Measurements from ENCODE around the gene SUSD3.

Gene SUSD3

DNA sequence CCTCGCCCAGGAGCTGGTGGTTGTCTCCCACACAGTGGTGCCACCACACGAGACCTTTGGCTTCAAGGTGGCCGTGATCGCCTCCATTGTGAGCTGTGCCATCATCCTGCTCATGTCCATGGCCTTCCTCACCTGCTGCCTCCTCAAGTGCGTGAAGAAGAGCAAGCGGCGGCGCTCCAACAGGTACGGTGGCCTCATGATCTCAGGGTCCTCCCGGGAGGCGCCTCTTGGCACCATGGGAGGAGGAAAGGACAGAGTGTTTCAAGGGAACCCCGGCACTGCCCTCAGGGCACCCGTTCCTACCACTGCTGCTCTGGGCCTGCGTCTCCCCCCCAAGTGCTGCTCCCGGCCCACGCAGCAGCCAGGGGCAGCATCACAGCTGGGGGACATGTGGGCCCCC, 19.3 kb downstream of the SUSD3 start:
- no peak for DNase-seq

DNA sequence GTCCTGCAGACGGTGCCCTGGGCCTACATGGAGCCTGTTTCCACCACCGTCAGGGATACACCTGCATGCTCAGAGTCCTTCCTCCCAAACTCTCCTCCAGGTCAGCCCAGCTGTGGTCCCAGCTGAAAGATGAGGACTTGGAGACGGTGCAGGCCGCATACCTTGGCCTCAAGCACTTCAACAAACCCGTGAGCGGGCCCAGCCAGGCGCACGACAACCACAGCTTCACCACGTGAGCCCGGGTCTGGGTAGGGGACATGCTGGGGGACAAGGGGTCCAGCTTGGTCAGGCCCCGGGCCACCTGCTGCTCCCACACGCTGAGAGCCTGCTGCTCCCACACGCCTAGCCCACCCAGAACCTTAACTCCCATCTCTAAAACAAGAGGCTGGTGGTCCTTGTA, 20.9 kb downstream of the SUSD3 start:
- no peak for DNase-seq

DNA sequence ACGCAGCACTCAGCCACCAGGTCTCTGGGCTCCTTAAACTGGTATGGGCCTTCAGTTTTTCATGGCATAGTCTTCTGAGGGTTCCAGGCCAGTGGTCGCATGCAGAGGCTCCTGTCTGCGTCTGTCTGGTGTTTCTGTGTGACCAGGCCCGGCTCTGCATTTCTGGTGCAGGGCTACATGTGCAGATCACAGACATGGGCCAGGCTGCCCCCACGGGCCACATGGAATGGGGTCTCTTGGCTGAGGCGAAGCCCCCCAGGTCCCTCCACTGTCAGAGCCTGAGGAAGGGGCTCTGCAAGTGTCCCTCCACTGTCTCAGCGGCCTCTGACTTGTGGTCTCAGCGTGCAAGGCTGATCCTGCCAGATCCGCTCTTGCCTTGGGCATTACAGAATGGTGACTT, 21.9 kb downstream of the SUSD3 start:
- DNase-seq, result no peak

DNA sequence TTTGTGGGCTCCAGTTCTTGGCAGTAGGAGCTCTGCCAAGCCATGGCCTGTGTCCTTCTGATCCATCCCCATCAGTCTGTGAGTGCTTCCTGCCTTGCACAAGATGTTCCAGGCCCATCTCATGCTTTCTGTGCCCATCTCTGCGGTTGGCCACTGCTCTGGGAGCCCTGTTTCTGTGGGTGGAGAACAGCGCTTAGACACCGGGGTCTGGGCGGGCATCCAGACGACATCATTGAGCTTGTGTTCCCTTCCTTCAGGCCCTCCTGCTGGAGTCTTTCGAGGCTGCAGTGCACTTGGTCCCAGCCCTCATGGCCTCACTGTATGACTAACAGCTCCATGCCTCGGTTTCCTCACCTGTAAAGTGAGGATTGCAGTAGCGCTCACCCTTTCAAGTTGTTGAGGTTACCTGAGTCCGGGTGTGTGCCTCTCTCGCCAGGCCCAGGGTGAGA, 22.6 kb downstream of the SUSD3 start:
- DNase-seq, result no peak

DNA sequence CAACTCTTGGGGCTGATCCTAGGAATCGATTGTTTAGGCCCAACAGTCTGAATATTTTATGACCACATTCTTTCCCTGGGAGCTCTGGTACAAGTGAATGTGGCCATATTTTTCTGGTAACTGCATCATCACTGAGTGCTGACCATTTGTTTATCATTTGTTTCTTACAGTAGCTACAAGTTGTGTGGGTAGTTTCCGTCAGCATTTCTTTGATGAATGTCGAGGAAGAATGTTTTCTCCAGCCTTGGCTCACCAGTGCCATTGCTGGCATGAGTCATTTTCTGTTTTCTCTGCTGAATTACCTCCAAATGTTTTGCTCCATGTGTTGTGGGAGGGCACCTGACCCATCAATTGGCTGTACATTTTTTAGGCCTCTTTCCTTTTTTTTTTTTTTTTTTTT, 23.4 kb downstream of the SUSD3 start:
- no peak for DNase-seq

DNA sequence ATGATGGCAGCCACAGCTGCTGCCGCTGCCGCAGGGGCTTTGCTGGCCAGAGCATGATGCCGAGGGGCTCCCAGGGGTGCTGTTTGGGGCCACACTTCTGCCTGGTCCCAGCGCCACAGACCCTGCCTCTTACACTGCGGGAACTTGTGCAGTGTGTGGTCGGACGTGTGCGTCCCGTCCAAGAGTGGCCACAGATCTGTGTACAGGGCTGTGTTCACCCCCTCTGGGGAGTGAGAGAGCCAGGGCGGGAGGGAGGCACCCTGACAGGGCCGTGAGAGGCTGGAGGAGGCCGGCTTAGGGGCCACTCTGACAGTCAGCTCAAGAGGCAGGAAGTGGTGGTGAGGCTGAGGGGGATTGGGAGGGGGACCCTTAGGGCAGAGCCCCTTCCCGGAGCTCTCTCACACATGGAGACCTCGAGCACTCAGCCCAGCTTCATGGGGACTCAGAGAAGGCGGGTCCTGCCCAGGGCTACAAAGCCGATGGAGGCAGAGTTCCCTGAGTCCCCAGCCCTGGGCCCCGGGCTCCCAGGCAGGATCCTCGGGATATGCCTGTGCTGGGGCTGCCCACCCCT, 24.4 kb downstream of the SUSD3 start:
- DNase-seq, result peak; percentile 35

DNA sequence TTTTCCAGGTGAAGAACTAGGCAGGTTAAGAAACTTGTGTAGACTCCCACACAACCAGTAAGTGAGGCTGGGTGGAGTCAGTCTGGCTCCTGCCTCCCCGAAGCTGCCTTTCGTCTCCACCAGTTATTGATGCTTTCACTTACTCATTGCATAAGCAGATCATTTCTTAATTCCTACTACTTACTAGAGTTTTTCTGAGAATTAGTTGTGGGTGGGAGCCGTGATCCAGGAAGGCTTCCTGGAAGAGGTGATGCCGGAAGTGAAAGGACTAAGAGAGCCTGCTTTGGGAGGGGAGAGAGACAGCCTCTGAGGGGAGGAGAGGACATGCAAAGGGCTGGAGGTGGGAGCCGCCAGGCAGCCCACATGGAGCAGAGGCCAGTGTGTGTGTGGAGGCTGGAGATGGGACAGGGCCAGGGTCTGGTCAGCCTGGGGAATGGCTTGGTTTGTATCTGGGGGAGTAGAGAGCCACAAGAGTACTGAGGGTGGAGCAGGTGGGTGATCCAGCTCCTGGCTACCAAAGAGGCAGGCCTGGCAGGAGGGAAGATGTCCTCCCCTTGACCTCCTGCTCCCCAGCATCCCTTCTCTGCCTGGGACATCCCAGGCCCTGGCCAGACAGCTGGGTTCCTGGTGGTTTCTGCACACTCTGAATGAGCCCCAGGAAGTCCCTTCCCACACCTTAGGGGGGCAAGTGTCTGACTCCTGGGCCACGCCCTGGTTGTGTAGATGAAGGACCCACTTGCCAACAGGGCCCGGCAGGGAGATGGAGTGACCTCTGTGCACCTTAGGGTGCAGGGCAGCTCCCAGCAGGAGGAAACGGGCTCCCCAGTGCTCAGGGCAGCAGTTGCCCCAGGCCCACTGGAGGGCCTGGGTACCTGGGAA, 25.3 kb downstream of the SUSD3 start:
- DNase-seq, result peak; percentile 52

DNA sequence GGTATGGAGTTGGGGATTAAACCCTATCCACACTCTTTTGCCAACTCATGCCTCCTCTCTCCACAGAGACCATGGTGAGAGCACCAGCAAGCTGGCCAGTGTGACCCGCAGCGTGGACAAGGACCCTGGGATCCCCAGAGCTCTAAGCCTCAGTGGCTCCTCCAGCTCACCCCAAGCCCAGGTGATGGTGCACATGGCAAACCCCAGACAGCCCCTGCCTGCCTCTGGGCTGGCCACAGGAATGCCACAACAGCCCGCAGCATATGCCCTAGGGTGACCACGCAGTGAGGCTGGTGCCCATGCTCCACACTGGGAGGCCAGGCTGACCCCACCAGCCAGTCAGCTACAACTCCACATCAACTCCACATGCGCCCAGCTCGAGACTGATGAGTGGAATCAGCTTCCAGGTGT, 26.0 kb downstream of the SUSD3 start:
- DNase-seq, result no peak

DNA sequence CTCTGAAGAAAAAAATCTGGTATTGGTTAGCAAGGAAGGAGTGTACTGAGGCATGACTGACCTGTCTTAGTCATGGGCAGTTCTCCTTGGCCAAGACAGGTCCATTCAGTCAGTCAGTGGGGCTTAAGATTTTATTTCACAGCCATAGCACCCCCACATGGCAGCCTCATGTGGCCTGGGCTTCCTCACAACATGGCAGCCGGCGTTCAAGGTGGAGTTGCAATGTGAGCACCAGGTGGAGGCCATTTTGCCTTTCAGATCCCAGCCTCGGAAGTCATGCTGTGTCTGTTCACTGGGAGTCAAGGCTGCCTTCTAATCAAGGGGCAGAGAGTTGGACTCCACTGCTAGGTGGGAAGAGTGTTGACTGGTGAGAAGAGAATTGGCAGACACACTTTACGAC, 27.2 kb downstream of the SUSD3 start:
- no peak for DNase-seq

DNA sequence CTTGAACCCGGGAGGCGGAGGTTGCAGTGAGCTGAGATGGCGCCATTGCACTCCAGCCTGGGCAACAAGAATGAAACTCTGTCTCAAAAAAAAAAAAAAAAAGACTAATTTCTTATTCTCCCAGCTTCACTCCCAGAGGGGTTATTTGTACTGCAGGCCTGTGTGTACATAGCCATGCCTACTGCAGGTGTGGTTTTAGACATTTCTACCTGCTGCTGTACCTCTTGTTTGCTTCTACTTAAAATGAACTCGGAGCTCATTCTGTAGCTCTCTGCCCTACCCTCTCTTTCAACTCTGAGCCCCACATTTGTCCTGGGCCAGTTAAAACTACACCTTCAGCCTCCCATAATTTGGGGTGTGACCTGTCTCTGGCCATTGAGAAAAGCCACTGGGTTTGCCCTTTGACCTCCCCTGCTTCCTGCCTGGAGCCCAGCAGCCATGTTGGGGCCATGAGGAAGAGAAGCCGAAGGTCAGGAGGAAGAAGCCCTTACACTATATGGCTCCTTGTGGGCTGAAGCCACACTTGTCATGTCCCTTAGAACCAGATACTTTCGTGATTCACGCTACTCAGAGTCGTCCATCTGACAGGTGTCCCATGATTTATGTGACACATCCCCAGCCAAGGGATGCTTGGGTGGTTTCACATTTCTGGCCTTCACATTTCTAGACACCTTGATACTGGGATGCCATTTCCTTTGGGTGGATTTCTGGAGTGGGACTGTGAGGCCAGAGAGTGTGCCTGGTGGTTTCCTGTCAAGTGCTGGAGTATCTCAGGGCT, 28.1 kb downstream of the SUSD3 start:
- no peak for DNase-seq

DNA sequence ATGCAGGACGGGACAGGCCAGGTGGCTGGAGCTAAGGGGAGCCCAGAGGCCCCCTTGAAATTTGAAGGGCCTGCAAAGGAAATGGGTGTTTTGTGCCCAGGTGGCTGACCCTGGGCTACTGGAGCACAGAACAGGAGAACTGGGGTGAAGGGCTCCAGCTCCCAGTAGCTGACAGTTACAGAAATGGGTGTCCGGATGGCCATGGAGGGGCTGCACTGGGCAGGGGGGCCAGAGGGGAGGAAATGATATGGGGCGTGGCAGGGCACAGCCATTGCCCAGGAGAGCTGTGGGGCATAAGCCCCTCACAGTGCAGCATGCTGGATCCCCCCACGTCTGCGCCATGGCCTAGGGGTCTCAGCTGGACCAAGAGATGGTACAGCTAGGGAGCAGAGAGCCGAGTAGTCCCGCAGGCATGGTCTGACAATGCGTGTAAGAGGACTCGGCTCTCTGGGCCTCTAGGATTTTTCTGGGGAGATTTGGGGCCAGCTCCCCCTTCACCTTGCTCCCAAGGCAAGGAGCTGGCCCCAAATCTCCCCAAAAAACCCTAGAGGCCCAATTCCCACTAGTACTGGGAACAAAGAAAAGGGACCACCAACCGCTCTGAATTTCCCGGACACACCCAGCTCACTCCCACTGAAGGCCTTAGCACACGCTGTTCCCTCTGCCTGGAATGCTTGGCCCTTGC, 29.6 kb downstream of the SUSD3 start:
- no peak for DNase-seq

DNA sequence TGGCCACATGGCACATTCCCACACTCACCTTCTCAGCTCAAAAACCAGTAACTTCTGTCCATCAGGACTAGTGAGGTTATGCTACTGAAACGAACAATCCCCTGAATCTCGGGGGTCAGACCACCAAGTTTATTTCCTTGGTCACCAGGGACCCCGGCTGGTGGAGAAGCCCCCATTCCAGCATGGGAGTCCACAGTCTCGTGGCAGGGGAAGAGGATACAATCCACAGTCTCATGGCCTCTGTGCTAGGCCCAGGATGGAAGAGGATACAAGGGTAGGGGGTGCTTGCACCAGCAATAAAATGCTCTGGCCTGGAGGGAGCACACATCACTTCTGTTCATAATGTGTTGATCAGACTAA, 30.1 kb downstream of the SUSD3 start:
- no peak for DNase-seq

DNA sequence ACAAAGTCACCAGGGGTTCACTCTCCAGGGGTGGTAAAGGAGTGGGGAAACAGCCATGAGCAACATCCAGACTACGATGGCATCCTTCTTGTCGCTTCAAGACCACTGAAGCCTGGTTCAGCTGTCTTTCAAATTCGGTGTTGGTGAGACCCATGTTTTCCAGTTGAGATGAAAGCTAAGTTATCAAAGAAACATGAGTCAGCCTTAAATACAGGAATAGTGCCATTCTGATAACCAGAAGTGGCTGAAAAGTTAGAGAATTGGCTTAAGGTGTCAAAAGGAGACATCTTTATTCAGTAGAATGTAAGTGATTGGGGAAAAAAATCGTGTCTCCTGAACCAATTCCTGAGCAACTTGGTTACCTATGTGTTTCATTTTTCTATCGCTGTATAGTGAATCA, 30.5 kb downstream of the SUSD3 start:
- DNase-seq, result no peak

DNA sequence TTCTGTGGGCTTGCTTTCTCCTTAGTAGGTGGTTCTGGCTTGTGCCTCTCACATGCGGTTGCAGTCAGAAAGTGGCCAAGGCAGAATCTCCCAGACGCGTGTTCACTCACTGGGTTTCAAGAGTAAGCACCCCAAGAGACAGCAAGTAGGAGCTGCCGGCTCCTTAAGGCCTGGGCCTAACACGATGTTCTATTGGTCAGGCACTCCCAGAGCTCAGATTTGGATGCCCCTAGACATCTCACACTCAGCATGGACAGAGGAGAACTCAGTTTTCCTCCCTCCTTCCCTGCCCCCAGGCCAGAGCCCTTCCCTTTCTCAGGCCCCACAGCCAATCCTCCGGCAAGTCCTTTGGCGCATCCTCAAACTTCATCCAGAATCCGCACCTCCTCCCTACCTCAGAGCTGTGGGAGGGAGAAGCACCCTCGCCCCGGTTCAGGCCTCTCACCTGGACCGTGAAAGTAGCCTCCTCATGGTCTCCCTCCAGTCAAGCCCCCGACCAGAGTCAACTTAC, 31.0 kb downstream of the SUSD3 start:
- no peak for DNase-seq

DNA sequence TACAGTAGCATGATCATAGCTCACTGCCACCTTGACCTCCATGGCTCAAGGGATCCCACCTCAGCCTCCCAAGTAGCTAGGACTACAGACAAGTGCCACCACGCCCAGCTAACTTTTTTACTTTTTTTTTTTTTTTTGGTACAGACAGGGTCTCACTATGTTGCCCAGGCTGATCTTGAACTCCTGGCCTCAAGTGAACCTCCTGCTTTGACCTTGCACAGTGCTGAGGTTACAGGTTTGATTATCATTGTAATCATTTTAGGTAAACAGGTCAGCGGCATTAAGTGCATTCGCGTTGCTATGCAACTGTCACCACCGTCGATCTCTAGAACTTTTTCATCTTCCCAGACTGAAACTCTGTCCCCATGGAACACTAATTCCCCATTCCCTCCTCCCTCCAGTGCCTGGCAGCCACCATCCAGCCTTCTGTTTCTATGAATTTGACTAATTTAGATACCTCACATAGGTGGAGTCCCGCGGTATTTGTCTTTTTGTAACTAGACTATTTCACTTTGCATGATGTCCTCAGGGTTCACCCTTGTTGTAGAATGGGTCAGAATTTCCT, 31.7 kb downstream of the SUSD3 start:
- no peak for DNase-seq

DNA sequence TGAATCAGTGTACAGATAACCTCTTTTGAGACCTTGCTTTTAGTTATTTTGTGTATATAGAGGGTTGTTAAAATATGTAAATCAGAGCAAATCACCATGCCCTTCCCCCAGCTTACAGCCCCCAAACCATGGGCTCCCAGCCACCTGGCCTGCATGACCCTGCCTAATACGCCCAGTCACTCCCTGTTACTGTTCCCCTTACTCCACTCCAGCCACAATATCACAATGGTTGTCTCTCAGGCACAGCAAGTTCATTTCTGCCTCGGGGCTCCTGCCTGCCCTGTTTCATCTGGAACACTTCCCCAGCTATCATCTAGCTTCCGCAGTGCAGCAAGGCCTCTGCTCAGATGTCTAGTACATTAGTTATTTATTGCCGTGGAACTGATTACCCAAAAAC, 32.6 kb downstream of the SUSD3 start:
- DNase-seq, result no peak

DNA sequence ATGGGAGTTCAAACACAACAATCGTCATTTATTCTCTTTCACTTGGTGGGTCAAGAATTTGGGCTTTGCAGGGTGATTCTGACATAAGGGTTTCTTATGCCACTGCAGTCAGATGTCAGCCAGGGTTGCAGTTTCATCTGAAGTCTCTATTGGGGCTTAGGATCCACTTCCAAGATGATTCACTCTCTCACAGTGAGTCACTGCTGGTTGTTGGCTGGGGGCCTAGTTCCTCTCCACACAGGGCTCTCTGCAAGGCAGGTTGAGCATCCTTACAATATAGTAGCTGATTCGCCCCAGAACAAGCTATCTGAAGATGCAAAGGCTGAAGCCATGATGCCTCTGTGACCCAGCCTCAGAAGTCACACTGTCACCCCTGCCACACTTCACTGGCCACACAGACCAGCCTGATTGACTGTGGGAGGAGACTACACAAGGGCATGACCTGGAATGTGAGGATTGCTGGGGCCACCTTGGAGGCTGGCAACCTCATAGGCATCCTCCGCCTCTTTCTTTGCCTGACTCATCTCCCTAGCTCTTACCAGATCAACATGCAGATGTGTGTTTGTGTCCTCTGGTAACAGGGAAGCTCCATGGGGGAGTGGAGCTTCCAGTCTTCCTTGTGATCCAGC, 33.1 kb downstream of the SUSD3 start:
- DNase-seq, result peak; percentile 72

DNA sequence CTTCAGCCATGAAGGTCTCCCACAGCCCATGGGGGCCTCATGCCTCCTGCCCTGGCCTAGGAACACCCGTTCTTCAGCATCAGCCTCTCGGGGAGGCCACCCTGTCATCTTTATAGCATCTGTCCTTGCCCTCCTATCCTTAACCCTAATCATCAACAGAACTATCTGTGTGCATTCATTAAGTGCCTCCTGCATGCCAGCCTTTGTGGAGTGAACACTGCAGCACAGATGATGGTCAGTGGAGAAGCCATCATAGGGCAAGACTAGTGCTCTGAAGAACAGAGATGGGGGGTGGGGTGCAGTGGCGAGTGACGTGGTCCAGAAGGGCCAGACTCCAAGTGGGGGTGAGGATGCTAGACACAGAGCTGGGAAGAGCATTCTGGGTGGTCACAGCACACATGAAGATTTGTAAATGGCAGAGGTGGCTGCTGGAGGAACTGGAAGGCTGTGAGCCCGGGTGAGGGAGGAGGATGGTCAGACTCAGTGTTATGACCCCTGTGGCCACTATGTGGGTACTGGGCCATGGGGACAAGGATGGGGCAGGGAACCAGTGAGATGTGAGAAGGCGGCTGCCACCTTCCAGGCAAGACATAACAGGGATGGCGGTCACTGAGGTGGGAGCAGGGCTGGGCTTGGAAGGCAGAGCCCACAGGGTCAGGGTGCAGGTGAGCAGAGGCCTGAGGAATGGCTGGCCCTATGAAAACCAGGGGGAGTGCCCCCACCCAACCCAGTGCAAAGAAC, 33.9 kb downstream of the SUSD3 start:
- no peak for DNase-seq

DNA sequence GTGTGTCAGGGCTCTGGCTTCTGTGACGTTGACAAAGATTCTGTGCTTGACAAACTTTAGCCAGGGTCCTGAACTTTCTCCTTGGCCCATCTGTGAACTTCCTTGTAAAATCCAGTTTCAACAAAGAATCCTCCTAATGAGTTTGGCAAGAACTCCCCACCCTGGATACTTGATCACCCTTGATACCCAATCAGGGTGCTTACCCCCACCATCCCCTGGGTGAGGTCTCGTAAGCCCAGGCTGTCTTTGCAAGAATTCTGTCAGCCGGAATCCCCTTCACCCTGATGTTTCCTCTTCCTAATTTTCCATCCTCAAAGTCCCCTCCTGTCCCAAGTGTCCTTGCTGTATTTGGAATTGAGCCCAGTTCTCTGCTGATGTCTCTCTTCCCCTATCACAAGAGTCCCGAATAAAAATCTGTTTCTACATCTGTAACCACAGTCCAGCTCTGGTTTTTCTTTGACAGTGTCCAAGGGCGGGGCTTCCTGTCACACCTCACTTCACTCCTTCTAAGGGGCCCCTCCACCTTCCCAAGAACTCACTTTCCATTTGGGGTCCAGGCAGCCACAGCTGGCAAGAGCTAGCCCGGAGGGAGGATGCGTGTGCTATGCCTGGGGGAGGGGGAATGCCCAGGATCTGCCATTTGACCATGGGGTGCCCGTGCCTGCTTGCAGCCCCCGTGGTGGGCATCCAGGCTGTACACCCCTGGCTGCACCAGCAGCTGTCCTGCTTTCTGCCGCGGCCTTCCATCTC, 34.8 kb downstream of the SUSD3 start:
- no peak for DNase-seq

DNA sequence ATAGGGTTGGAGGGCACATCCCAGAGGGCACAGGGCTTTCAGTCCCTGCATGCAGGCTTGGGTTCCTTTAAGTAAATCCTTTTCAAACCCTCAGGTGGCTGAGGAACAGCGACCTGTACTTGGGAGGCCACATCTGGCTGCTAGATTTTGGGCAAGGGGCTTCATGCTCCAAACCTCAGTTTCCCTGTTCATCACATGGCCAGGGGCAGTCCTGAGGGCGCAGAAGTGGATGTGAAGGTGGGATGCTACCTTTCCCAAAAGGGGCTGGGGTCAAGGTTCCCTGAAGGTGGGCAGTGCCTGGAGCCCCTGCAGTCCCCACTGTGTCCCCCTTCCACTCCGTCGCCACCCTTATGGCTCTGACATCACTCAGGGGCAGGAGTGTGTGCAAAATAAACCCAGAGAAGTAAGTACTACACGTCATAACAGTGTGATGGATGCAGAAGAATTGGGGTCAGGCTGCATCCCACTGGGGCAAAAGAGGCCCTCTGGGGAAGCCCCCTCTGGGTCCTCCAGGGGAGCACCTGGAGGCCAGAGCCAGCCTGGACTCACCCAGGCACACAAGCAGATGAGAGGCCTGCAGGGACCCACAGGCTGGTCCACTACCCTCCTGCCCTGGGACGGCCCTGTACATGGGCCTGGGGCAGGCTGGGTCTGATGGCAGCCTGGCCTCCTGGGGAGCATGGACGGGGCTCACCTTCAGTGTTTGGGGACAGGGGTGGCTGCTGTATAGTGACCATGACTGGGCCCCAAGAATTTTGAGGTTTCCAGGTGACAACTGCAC, 35.6 kb downstream of the SUSD3 start:
- no peak for DNase-seq
